IgD-negative memory B cell (primary cell): ENCODE data around the gene PNMT. TPM values are rescaled to one million over a fixed set of nuclear protein-coding genes. Genes with fewer than 3 reads are reported as not detected.
A peak's percentile ranks its signal among the peaks of the same experiment; 100 is the strongest.

Experiments used
- H3K27ac Mint-ChIP-seq, 3 donors: one replicate each; pipeline ENCODE4 v1.8.0; 2020 to 2022; ENCODE audit warnings: mild to moderate bottlenecking in 3 of 3, mixed read lengths in 3 of 3, moderate library complexity in 1 of 3
- H3K27me3 Mint-ChIP-seq: one replicate; pipeline ENCODE4 v1.8.0; 2021; ENCODE audit warnings: mixed read lengths
- H3K36me3 Mint-ChIP-seq: one replicate; pipeline ENCODE4 v1.8.0; 2020; ENCODE audit warnings: mild to moderate bottlenecking, mixed read lengths
- H3K4me1 Mint-ChIP-seq, 3 donors: one replicate each; pipeline ENCODE4 v1.8.0; 2020 to 2022; ENCODE audit warnings: mixed read lengths in 3 of 3, mild to moderate bottlenecking in 1 of 3
- H3K4me3 Mint-ChIP-seq, 4 donors: one replicate each; pipeline ENCODE4 v1.8.0; 2020 to 2022; ENCODE audit warnings: mild to moderate bottlenecking in 4 of 4, mixed read lengths in 4 of 4, moderate library complexity in 3 of 4
- H3K9me3 Mint-ChIP-seq, 3 donors: one replicate each; pipeline ENCODE4 v1.8.0; 2020 to 2021; ENCODE audit warnings: mixed read lengths in 3 of 3, mild to moderate bottlenecking in 1 of 3
- polyA plus RNA-seq: library from polyadenylated mRNA; unstranded; fragments of 300-500 nt; fragmentation: Illumina TruSeq; gene quantifications from one replicate; pipeline ENCODE4 v1.2.3, GENCODE V29; 2021

PNMT gene
- polyA plus RNA-seq, 1 donor from 2014 or later = not detected

DNA sequence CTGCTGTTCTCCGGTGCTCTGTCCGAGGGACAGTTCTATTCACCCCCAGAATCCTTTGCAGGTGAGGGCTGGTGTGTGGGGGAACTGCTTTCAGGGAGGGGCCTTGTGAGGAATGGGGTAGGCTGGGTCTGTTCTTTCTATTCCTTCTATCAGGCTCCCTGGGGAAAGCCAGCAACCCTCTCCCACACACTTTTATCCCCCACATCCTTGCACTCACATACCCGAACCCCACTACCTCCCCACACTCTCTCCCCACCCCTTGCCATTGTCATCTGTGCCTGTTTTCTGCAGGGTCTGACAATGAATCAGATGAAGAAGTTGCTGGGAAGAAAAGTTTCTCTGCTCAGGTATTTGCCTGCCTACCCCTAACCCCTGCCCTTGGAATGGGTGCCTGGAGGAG, 9.5 kb upstream of the PNMT start:
- Mint-ChIP-seq H3K27ac (peak overlapping the region in 1 of 3 donors; percentile 76), H3K4me3 (no peak overlapping the region), H3K4me1 (peaks cover 3 to 6% (median 5%) of the 10 kb centered on the region in 3 donors)

GRCh38 chr17:39659279-39660010, 8.8 kb upstream of the PNMT start:
- no peak overlapping the region for H3K4me3 Mint-ChIP-seq
- peaks cover 4% of the 10 kb centered on the region for H3K36me3 Mint-ChIP-seq
- peak overlapping the region in 1 of 3 donors; percentile 27 for H3K27ac Mint-ChIP-seq
- H3K9me3 Mint-ChIP-seq = no peaks in the 10 kb centered on the region
- H3K27me3 Mint-ChIP-seq = no peaks in the 10 kb centered on the region
- H3K4me1 Mint-ChIP-seq = peaks cover 0 to 6% (median 3%) of the 10 kb centered on the region in 3 donors

More for the DNA sequence above, 9.5 kb upstream of the PNMT start:
- Mint-ChIP-seq H3K36me3 (peaks cover 4% of the 10 kb centered on the region), H3K27me3 (no peaks in the 10 kb centered on the region), H3K9me3 (no peaks in the 10 kb centered on the region)

- Mint-ChIP-seq H3K27ac (no peak overlapping the region), H3K4me3 (no peak overlapping the region), H3K36me3 (peaks cover 4% of the 10 kb centered on the region), H3K27me3 (no peaks in the 10 kb centered on the region), H3K9me3 (no peaks in the 10 kb centered on the region), H3K4me1 (peaks cover 0 to 5% (median 3%) of the 10 kb centered on the region in 3 donors)
Observed at GRCh38 chr17:39660011-39660360, 8.3 kb upstream of the PNMT start.

GRCh38 chr17:39660397-39661385, 7.6 kb upstream of the PNMT start:
- H3K27me3 Mint-ChIP-seq = no peaks in the 10 kb centered on the region
- H3K9me3 Mint-ChIP-seq = no peaks in the 10 kb centered on the region
- peaks cover 0 to 4% (median 3%) of the 10 kb centered on the region in 3 donors for H3K4me1 Mint-ChIP-seq
- H3K27ac Mint-ChIP-seq = peak overlapping the region in 1 of 3 donors; percentile 26
- no peak overlapping the region for H3K4me3 Mint-ChIP-seq
- peaks cover 6% of the 10 kb centered on the region for H3K36me3 Mint-ChIP-seq

- H3K4me1 Mint-ChIP-seq = peaks cover 0 to 7% (median 3%) of the 10 kb centered on the region in 3 donors
- peaks cover 4% of the 10 kb centered on the region for H3K27me3 Mint-ChIP-seq
- H3K27ac Mint-ChIP-seq = peak overlapping the region in 2 of 3 donors; percentile 10 to 67
- H3K4me3 Mint-ChIP-seq = no peak overlapping the region
- H3K9me3 Mint-ChIP-seq = no peaks in the 10 kb centered on the region
- H3K36me3 Mint-ChIP-seq = peaks cover 6% of the 10 kb centered on the region
Observed at GRCh38 chr17:39661744-39662541, 6.3 kb upstream of the PNMT start.

DNA sequence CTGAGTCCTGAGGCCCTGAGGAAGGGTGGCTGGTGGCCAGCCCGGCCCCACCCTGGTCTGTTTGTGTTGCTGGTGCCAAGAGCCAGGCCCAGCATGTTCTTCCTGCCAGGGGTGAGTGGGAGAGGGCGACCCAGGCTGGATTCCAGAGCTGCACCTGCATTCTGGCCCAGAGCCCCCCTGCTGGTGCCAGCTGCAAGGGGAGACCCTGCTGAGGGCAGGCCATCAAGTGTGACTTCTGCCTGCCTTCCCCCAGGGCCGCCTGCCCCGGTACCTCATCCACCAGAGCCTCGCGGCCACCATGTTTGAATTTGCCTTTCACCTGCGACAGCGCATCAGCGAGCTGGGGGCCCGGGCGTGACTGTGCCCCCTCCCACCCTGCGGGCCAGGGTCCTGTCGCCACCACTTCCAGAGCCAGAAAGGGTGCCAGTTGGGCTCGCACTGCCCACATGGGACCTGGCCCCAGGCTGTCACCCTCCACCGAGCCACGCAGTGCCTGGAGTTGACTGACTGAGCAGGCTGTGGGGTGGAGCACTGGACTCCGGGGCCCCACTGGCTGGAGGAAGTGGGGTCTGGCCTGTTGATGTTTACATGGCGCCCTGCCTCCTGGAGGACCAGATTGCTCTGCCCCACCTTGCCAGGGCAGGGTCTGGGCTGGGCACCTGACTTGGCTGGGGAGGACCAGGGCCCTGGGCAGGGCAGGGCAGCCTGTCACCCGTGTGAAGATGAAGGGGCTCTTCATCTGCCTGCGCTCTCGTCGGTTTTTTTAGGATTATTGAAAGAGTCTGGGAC, 5.5 kb upstream of the PNMT start:
- H3K27me3 Mint-ChIP-seq = peaks cover 6% of the 10 kb centered on the region
- H3K4me3 Mint-ChIP-seq = no peak overlapping the region
- no peak overlapping the region for H3K27ac Mint-ChIP-seq
- H3K4me1 Mint-ChIP-seq = peaks cover 0 to 8% (median 3%) of the 10 kb centered on the region in 3 donors
- H3K36me3 Mint-ChIP-seq = peaks cover 5% of the 10 kb centered on the region
- H3K9me3 Mint-ChIP-seq = no peaks in the 10 kb centered on the region

DNA sequence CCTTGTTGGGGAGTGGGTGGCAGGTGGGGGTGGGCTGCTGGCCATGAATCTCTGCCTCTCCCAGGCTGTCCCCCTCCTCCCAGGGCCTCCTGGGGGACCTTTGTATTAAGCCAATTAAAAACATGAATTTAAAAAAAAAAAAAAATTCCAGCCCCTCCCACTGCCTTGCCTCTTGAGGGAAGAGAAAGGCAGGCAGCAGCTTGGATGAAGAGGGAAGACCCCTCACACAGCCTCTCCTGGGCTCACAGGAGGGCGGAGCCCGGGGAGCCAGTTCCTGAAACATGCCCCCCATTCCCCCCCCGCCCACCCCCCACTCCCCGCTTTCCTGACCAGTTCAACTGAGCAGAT, 4.9 kb upstream of the PNMT start:
- Mint-ChIP-seq H3K4me1 (peaks cover 0 to 8% (median 3%) of the 10 kb centered on the region in 3 donors), H3K27ac (no peak overlapping the region), H3K4me3 (no peak overlapping the region), H3K27me3 (peaks cover 6% of the 10 kb centered on the region), H3K36me3 (peaks cover 4% of the 10 kb centered on the region), H3K9me3 (no peaks in the 10 kb centered on the region)

DNA sequence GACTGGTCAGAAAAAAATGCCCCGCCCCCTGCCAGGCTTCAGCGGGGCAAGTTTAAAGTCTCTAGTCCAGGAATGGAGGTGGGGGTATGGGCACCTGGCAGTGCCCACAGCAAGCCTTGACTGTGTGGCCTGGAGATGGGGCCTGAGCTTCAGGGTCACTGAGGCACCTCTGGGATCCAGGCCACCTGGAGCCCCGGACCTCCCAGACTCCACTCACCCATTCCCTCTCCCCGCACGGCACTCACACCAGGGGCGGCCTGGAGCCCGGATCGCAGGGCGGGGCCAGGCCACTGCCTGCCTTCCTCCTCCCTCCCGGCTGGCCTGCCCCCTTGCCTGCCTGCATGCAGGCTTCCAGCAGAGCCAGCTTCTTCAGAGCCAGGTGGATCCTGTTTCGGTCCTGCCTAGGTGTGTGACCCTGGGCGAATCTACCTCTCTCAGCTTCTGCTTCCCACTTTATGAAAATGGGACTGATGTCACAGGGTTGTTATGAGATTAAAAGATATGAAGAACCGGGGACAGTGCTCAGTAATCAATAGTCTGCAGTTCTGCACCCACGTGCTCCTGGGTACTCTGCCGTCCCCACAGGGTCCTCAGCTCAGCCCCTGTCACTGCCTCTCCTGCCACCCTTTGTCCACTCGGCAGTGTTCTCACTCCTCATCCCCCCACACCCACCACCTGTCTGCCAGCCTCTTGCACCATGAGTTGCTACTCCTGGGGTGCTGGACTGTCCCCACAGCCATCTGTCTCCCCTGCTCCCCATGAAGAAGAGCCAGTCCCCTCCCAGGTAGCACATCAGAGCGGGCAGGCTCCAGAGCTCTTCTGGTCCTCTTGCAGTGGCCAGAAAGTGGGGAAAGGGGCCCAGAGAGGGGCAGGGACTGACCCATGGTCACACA, 4.3 kb upstream of the PNMT start:
- Mint-ChIP-seq H3K4me1 (peaks cover 0 to 8% (median 7%) of the 10 kb centered on the region in 3 donors), H3K9me3 (no peaks in the 10 kb centered on the region), H3K4me3 (peak overlapping the region in 1 of 4 donors; percentile 52), H3K27ac (no peak overlapping the region), H3K36me3 (peaks cover 4% of the 10 kb centered on the region), H3K27me3 (peaks cover 10% of the 10 kb centered on the region)

DNA sequence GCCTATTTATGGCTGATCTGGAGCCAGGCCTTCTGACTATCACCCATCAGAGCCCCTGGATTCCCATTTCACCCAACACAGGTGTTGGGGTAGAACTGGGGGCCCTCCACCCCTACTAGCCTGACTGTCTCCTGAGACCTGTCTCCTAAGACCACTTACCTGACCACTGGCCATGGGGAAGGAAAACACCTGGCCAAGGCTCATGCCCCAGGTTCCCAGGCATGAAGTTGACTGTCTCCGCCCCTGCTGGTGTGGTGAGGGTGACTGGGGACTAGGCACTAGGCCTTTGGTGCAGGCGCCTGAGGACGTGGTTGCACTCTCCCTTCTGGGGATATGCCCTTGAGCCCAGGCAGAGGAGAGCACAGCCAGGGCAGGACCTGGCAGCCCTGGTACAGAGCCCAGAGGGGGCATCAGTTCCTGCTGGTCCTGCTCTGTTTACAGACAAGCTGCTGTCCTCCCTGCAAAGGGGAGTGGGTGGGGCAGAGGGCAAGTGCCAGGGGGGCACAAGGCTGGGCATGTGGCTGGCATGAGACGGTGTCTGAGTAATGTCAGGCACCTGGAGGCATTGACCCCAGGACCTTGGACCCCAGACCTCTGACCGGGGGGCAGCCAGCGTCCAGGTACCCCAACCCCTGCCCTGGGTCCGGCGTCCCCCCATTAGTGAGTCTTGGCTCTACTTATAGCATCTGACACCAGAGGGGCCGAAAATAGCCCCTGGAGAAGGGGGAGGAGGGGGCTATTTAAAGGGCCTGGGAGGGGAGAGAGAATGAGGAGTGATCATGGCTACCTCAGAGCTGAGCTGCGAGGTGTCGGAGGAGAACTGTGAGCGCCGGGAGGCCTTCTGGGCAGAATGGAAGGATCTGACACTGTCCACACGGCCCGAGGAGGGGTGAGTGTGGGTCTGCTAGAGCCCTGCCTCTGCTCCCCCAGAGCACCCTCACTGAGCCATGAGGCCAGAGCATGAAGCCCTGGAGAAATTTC, 3.4 kb upstream of the PNMT start, which contains the start of gene TCAP:
TCAP (plus strand) TSS at position 769 of the 981 bp plus-strand sequence; CDS start at position 780, 11 bp downstream.
- H3K27ac Mint-ChIP-seq = no peak within 1 kb of the TSS
- peaks cover 0 to 8% (median 4%) of the 10 kb centered on the region in 3 donors for H3K4me1 Mint-ChIP-seq
- H3K9me3 Mint-ChIP-seq = no peaks in the 10 kb centered on the region
- H3K4me3 Mint-ChIP-seq = peak within 1 kb of the TSS in 2 of 4 donors; percentile 52 to 71
- peaks cover 14% of the 10 kb centered on the region for H3K27me3 Mint-ChIP-seq
- peaks cover 4% of the 10 kb centered on the region for H3K36me3 Mint-ChIP-seq

DNA sequence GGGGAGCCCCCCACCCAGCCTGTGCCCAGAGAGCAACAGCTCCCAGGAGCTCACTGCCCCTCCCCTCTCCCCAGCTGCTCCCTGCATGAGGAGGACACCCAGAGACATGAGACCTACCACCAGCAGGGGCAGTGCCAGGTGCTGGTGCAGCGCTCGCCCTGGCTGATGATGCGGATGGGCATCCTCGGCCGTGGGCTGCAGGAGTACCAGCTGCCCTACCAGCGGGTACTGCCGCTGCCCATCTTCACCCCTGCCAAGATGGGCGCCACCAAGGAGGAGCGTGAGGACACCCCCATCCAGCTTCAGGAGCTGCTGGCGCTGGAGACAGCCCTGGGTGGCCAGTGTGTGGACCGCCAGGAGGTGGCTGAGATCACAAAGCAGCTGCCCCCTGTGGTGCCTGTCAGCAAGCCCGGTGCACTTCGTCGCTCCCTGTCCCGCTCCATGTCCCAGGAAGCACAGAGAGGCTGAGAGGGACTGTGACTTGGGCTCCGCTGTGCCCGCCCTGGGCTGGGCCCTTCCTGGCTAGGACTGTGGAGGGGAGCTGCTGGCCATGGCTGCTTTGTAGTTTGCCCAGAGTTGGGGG, 2.5 kb upstream of the PNMT start:
- Mint-ChIP-seq H3K9me3 (no peaks in the 10 kb centered on the region), H3K4me1 (peaks cover 0 to 8% (median 4%) of the 10 kb centered on the region in 3 donors), H3K4me3 (peak overlapping the region in 1 of 4 donors; percentile 71), H3K36me3 (peaks cover 3% of the 10 kb centered on the region), H3K27me3 (peaks cover 15% of the 10 kb centered on the region), H3K27ac (no peak overlapping the region)

GRCh38 chr17:39666231-39666600, 2.0 kb upstream of the PNMT start:
- peaks cover 0 to 8% (median 4%) of the 10 kb centered on the region in 3 donors for H3K4me1 Mint-ChIP-seq
- H3K9me3 Mint-ChIP-seq = no peaks in the 10 kb centered on the region
- peaks cover 2% of the 10 kb centered on the region for H3K36me3 Mint-ChIP-seq
- H3K27me3 Mint-ChIP-seq = peaks cover 15% of the 10 kb centered on the region
- no peak overlapping the region for H3K27ac Mint-ChIP-seq
- peak overlapping the region in 2 of 4 donors; percentile 5 to 71 for H3K4me3 Mint-ChIP-seq
